Measurements from ENCODE around the gene HSD17B12. TPM values are rescaled to one million over a fixed set of nuclear protein-coding genes. Genes with fewer than 3 reads are reported as not detected.

HSD17B12 gene
- total and polyA plus RNA-seq, 2 experiments from 2014 or later: 83.2 to 137 TPM

- no peak overlapping the region for H2AFZ ChIP-seq
- TF ChIP-seq EZH2phosphoT487 (IDR thresholded peaks at IDR 0.05; ENCODE audit: low read depth, severe bottlenecking, unreplicated experiment) (no peak), EZH2 (IDR thresholded peaks at IDR 0.05; ENCODE audit: borderline replicate concordance) (no peak)
- TF ChIP-seq, protein P1, sequence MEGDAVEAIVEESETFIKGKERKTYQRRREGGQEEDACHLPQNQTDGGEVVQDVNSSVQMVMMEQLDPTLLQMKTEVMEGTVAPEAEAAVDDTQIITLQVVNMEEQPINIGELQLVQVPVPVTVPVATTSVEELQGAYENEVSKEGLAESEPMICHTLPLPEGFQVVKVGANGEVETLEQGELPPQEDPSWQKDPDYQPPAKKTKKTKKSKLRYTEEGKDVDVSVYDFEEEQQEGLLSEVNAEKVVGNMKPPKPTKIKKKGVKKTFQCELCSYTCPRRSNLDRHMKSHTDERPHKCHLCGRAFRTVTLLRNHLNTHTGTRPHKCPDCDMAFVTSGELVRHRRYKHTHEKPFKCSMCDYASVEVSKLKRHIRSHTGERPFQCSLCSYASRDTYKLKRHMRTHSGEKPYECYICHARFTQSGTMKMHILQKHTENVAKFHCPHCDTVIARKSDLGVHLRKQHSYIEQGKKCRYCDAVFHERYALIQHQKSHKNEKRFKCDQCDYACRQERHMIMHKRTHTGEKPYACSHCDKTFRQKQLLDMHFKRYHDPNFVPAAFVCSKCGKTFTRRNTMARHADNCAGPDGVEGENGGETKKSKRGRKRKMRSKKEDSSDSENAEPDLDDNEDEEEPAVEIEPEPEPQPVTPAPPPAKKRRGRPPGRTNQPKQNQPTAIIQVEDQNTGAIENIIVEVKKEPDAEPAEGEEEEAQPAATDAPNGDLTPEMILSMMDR (IDR thresholded peaks at IDR 0.05; ENCODE audit: poor library complexity): no peak
- 92% methylated on average over 4 of the region's 4 CpGs for WGBS (ENCODE audit: low lambda C conversion rate, missing lambda C conversion rate)
- no peaks in the 10 kb centered on the region for H3K9me3 ChIP-seq (ENCODE audit: low read depth)
- H4K20me1 ChIP-seq (ENCODE audit: insufficient read depth, poor library complexity, severe bottlenecking): no peaks in the 10 kb centered on the region
- no peak for DNase-seq (ENCODE audit: low spot score)
- no peaks in the 10 kb centered on the region for H3K36me3 ChIP-seq (replicated peaks; ENCODE audit: insufficient read depth, low read depth)
- H3K9me2 ChIP-seq (replicated peaks; ENCODE audit: insufficient read depth): no peaks in the 10 kb centered on the region
- H3K4me1 ChIP-seq (ENCODE audit: insufficient read depth): peaks cover 11% of the 10 kb centered on the region
- no peak overlapping the region for H3K27ac ChIP-seq
- no peak overlapping the region for H3K4me3 ChIP-seq
- H3K79me2 ChIP-seq: peaks cover 25% of the 10 kb centered on the region
- H3K4me2 ChIP-seq: no peak overlapping the region
- H3K27me3 ChIP-seq: no peaks in the 10 kb centered on the region
Measured at GRCh38 chr11:43751726-43752125, 71.2 kb downstream of the HSD17B12 start.

DNA sequence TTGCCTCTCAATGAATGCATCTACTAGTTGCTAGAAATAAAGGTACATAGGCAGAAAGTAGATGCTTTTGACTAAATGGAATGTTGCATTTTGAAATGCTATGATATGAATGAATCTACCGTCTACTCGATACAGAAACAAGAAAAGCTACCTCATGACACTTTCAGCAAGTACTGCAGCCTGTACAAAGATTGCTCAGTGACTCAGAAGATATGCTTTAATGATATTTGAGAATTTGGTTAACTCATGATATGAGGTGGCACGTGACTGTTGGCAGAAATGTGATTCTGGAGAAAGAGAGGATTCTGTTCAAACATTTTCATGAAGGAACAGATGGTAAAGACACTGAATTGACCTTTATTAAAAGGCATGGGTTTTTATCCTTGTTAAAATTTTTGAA is 76.0 kb downstream of the HSD17B12 start:
- no peaks in the 10 kb centered on the region for H3K9me2 ChIP-seq (replicated peaks; ENCODE audit: insufficient read depth)
- H3K9me3 ChIP-seq (ENCODE audit: low read depth): no peaks in the 10 kb centered on the region
- no peak for TF ChIP-seq EZH2 (IDR thresholded peaks at IDR 0.05; ENCODE audit: borderline replicate concordance)
- TF ChIP-seq, protein P1 (IDR thresholded peaks at IDR 0.05; ENCODE audit: poor library complexity): no peak
- TF ChIP-seq EZH2phosphoT487 (IDR thresholded peaks at IDR 0.05; ENCODE audit: low read depth, severe bottlenecking, unreplicated experiment): no peak
- H3K4me3 ChIP-seq: no peak overlapping the region
- H3K36me3 ChIP-seq (replicated peaks; ENCODE audit: insufficient read depth, low read depth): no peaks in the 10 kb centered on the region
- no peaks in the 10 kb centered on the region for H4K20me1 ChIP-seq (ENCODE audit: insufficient read depth, poor library complexity, severe bottlenecking)
- no peak overlapping the region for H2AFZ ChIP-seq
- H3K27ac ChIP-seq: no peak overlapping the region
- H3K4me2 ChIP-seq: no peak overlapping the region
- H3K27me3 ChIP-seq: no peaks in the 10 kb centered on the region
- peaks cover 6% of the 10 kb centered on the region for H3K79me2 ChIP-seq
- WGBS (ENCODE audit: low lambda C conversion rate, missing lambda C conversion rate): 86% methylated on average over 3 of the region's 3 CpGs
- DNase-seq (ENCODE audit: low spot score): no peak
- no peaks in the 10 kb centered on the region for H3K4me1 ChIP-seq (ENCODE audit: insufficient read depth)

DNA sequence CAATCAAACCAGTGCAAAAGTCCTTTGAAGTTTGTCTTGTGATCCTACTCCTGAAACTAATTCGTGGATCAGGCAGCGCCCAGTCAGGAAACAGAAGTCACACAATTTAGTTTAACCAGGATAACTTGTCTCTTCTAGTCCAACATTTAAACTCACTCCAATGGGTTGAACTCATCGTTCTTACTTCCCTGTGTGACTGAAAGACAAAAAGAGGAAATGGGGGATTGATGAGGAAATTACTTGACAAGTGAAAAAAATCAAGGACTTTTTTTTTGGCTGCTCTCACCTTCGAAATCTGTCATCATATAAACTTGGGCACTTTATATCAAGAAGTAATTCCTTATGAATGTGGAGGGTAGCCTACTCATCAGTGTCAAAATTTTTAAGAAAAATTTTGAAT is 78.4 kb downstream of the HSD17B12 start:
- WGBS (ENCODE audit: low lambda C conversion rate, missing lambda C conversion rate): 81% methylated on average over 4 of the region's 4 CpGs

More for the DNA sequence above, 78.4 kb downstream of the HSD17B12 start:
- Histone ChIP-seq H3K4me3 (no peak overlapping the region), H3K27ac (no peak overlapping the region), H3K9me2 (replicated peaks; ENCODE audit: insufficient read depth) (no peaks in the 10 kb centered on the region), H3K4me1 (ENCODE audit: insufficient read depth) (no peaks in the 10 kb centered on the region), H3K9me3 (ENCODE audit: low read depth) (no peaks in the 10 kb centered on the region), H2AFZ (no peak overlapping the region), H4K20me1 (ENCODE audit: insufficient read depth, poor library complexity, severe bottlenecking) (no peaks in the 10 kb centered on the region), H3K36me3 (replicated peaks; ENCODE audit: insufficient read depth, low read depth) (no peaks in the 10 kb centered on the region), H3K4me2 (no peak overlapping the region), H3K27me3 (no peaks in the 10 kb centered on the region), H3K79me2 (no peaks in the 10 kb centered on the region)
- TF ChIP-seq, protein P1 (IDR thresholded peaks at IDR 0.05; ENCODE audit: poor library complexity): no peak
- TF ChIP-seq EZH2 (IDR thresholded peaks at IDR 0.05; ENCODE audit: borderline replicate concordance): no peak
- TF ChIP-seq EZH2phosphoT487 (IDR thresholded peaks at IDR 0.05; ENCODE audit: low read depth, severe bottlenecking, unreplicated experiment): no peak
- DNase-seq (ENCODE audit: low spot score): no peak
